GM18951 (cell line): ENCODE measurements around the gene TXNL4A.
A peak's percentile ranks its signal among the peaks of the same experiment; 100 is the strongest.
"Not testable (repeated sequence)": the region's sequence is repeated elsewhere in the genome, so short reads cannot be mapped to it uniquely, and the experiment has no call there.

Experiments used
- POLR2A ChIP-seq: IDR thresholded peaks from 4 replicates; pipeline ENCODE4 v1.6.1; 2011; ENCODE audit warnings: mild to moderate bottlenecking; ENCODE audit not compliant: insufficient read length, insufficient read depth; ENCODE audit errors: extremely low read depth
- in situ Hi-C: fragments of 300-500 bp; cut with MboI; formaldehyde crosslinking; loops from one replicate; pipeline ENCODE4 v1.12.0; 2022; ENCODE audit warnings: low sequenced_read_pairs, mixed read lengths, inconsistent platforms; ENCODE audit not compliant: unreplicated experiment

The TXNL4A gene

DNA sequence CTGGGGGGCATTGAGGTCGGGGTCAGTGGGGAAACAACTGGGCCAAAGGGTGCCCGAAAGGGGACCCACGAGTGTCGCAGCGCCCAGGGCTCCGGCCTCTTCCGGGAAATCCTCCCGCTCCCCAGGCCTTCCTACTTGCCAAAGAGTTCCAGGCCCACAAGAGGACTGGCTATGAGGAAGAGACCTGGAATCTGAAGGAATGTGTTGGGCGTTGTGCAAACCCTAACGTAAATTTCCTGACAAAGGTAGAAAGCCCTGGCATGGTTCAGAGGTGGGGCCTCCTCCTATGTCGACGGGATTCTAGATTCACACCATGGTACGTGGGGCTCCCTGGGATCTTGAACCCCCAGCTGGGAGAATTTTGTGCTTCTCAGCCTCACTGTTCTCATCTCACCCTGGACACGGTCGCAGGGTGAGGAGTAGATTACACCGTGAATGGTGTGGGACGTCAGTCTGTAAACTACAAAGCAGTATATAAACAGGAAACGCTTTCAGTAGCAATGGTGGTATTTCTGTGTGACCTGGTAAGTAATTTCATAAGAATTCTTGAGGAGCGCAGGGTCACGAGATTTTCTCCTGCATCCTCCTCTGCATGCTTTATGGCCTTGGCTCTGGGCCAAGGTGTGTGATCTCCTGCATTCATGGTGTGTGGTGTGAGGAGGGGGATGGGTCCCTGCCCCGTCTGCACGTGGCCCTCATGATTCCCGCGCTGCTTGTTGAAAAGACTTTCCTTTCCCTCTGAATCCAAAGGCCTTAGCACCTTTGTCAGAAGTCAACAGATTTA is 23.1 kb downstream of the TXNL4A start:
- no peak for TF ChIP-seq POLR2A
- in situ Hi-C loops = no loop called here

GRCh38 chr18:79964330-79965118 is 23.8 kb downstream of the TXNL4A start, which contains the start of gene HSBP1L1:
TSS of gene HSBP1L1 (plus strand) at chr18:79964643. CDS start at chr18:79964736, 93 bp downstream.
- TF ChIP-seq POLR2A = peak; percentile 22
- in situ Hi-C loops = no loop called here

DNA sequence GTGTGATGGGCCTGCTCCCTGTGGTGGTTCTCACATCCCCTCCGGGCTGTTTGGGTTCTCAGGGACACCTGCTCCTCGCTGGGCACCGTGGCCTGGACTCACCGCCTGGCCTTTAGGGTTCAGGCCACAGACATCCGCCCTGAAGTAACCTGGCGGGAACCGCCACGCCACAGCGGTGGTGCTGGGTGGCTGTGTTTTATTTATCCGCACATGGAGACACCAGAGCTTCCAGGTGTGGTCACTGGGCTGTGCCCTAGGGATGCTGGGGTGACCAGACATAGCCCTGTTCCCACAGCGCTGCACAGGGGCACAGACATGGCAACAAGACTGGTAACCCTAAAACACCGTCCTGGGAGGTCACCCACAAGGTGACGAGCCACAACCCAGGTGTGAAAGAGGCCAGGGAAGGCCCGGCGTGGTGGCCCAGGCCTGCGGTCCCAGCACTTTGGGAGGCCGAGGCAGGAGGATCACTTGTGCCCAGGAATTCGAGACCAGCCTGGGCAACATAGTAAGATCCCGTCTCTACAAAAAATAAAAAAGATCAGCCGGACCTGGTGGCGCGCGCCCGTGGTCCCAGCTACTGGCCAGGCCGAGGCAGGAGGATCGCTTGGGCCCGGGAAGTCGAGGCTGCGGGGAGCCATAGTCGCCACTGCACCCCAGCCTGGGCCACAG is 24.6 kb downstream of the TXNL4A start:
- TF ChIP-seq POLR2A = no peak
- in situ Hi-C loops = no loop called here

- in situ Hi-C loops = no loop called here
- TF ChIP-seq POLR2A = no peak
Observed at GRCh38 chr18:79962835-79963657, 25.3 kb downstream of the TXNL4A start.

DNA sequence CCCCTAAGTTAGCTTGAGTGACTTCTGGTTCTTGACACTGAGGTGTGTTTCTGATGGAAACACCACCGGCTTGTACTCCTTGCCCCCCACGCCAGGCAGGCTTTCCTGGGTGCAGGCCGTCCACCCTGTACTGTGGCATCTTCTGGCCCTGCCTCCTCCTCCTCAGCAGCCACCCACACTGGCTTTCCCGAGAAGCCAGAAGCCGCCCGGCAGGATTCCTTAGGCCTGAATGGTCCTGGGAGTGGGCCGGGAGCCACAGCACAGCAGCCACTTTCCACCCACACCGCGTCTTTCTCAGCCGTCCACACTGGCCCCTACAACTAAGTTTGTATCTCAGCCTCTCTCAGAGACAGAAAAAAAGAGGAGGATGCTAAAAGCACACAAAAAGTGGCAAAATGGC is 26.1 kb downstream of the TXNL4A start:
- no peak for TF ChIP-seq POLR2A
- in situ Hi-C loops = no loop called here

DNA sequence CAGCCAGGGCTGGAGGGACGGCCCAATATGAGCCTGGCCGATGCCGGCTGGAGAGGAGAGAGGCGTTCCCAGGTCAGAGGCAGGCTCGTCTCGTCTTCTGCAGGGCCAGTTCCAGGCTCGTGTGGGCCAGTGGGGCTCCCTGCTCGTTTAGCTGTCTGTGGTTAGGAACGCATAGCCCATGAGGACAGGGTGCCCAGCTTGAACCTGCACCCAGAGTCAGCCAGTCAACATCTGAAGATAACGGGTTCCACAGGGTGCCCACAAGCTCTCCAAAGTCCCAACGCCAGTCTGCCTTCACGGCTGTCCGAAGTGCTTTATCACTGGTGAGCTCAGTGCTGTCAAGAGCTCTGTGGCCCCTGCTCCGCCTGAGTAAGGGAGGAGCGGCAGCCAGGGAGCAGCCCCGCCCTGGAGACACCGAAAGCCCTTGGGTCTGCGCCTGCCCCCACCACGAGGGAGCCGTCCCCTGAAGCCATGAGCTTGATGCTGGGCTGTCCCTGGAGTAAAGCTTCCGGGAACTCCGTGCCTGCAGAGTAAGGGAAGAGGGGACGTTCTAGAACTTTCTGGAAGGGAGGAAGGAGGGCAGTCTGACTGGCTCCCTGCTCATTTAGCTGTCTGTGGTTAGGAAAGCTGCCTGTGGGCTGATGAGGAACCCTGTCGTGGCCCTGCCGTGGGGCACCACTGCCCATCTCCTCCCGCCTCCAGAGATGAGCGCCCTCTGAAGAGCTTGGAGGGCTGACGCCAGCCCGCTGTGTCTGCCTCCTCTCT is 26.7 kb downstream of the TXNL4A start:
- in situ Hi-C loops = no loop called here

DNA sequence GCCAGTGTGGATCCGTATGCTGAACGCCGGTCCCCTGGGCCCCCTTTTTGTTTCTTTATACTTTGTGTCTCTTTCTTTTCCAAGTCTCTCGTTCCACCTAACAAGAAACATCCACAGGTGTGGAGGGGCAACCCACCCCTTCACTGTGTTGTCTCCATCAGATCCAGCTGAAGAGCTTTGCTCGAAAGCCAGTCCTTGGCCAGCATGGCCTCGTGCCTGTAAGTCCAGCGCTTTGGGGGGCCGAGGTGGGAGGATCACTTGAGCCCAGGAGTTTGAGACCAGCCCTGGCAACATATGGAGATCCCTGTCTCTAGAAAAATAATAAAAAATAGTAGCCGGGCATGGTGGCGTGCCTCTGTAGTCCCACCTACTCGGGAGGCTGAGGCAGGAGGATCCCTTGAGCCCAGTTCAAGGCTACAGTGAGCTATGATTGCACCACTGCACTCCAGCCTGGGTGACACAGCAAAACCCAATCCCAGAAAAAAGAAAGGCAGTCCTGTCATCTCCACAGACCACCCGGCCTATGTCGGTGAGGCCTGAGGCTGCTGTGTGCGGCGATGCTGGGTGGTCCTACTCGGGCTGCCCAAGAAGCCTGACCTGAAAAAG is 27.3 kb downstream of the TXNL4A start:
- TF ChIP-seq POLR2A = no peak
- in situ Hi-C loops = no loop called here

More for the DNA sequence above, 26.7 kb downstream of the TXNL4A start:
- TF ChIP-seq POLR2A = no peak

DNA sequence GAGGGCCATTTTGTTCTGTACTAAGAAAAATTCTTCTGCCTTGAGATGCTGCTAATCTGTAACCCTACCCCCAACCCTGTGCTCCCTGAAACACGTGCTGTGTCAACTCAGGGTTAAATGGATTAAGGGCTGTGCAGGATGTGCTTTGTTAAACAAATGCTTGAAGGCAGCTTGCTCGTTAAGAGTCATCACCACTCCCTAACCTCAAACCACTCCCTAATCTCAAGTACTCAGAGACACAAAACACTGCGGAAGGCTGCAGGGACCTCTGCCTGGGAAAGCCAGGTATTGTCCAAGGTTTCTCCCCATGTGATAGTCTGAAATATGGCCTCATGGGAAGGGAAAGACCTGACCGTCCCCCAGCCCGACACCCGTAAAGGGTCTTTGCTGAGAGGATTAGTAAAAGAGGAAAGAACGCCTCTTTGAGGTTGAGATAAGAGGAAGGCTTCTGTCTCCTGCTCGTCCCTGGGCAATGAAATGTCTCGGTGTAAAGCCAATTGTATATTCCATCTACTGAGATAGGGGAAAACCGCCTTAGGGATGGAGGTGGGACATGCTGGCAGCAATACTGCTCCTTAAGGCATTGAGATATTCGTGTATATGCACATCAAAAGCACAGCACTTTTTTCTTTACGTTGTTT is 28.1 kb downstream of the TXNL4A start:
- in situ Hi-C loops = not testable (repeated sequence)

DNA sequence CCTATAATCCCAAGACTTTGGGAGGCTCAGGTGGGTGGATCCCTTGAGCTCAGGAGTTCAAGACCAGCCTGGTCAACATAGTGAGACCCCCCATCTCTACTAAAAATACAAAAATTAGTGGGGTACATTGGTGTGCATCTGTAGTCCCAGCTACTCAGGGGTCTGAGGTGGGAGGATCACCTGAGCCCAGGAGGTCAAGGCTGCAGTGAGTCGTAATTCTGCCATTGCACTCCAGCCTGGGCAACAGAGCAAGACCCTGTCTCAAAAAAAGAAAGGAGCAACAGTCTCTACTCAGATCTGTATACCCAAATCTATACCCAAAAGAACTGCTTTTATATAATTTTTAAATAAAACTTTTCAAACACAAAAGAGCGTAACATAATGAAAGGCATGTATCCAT is 29.4 kb downstream of the TXNL4A start:
- TF ChIP-seq POLR2A = no peak
- in situ Hi-C loops = no loop called here

DNA sequence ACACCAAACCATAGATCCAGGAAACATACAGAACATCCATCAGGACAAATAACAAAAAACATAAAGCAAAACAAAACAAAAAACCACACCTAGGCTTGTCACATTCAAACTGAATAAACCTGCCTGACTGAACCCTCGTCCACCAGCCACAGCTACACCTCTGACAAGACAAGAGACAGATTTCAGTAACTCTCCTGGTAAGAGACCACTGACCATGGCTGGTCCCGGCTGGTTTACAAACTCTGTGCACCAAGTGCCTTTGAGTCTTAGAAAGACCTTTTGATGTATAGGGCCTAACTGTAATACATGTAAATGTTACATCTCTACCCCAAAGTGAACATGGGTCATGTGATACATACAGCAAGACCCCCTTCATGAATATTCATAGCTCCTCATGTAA is 32.1 kb downstream of the TXNL4A start:
- TF ChIP-seq POLR2A = no peak
- in situ Hi-C loops = no loop called here

- in situ Hi-C loops = no loop called here
- TF ChIP-seq POLR2A = no peak
Observed at GRCh38 chr18:79955302-79956075, 32.9 kb downstream of the TXNL4A start.
